ENCODE results near the gene RTN4RL1.

Gene RTN4RL1

GRCh38 chr17:1980665-1981250 is 44.4 kb downstream of the RTN4RL1 start:
- no peak for TF ChIP-seq CTCF (IDR thresholded peaks at IDR 0.05; ENCODE audit: insufficient read depth, low read length, missing control alignments)
- H3K4me3 ChIP-seq (ENCODE audit: low read depth, low read length), result no peak overlapping the region
- POLR2A ChIA-PET, result interaction anchor here (0.6 kb wide), 1 partner anchor 145 kb away, joined by 3 read pairs; no protein-coding TSS in a partner anchor
- CTCF ChIA-PET, result no interaction called here
- DNase-seq (ENCODE audit: low read depth, low spot score), result no peak

GRCh38 chr17:1979182-1979985 is 45.8 kb downstream of the RTN4RL1 start:
- no peak for DNase-seq (ENCODE audit: low read depth, low spot score)

GRCh38 chr17:1978396-1978949 is 46.7 kb downstream of the RTN4RL1 start:
- ChIA-PET POLR2A (no interaction called here), CTCF (interaction anchor here (0.6 kb wide), 1 partner anchor 68 kb away, joined by 3 read pairs; no protein-coding TSS in a partner anchor)
- DNase-seq (ENCODE audit: low read depth, low spot score), result no peak
- no peak overlapping the region for H3K4me3 ChIP-seq (ENCODE audit: low read depth, low read length)
- no peak for TF ChIP-seq CTCF (IDR thresholded peaks at IDR 0.05; ENCODE audit: insufficient read depth, low read length, missing control alignments)

More at GRCh38 chr17:1979182-1979985, 45.8 kb downstream of the RTN4RL1 start:
- POLR2A ChIA-PET, result no interaction called here
- CTCF ChIA-PET, result interaction anchor here (0.6 to 0.7 kb wide), 2 partner anchors 69 to 97 kb away, joined by 3 read pairs; no protein-coding TSS in a partner anchor
- TF ChIP-seq CTCF (IDR thresholded peaks at IDR 0.05; ENCODE audit: insufficient read depth, low read length, missing control alignments), result no peak
- H3K4me3 ChIP-seq (ENCODE audit: low read depth, low read length), result no peak overlapping the region

- no peak overlapping the region for H3K4me3 ChIP-seq (ENCODE audit: low read depth, low read length)
- ChIA-PET CTCF (no interaction called here), POLR2A (no interaction called here)
- no peak for TF ChIP-seq CTCF (IDR thresholded peaks at IDR 0.05; ENCODE audit: insufficient read depth, low read length, missing control alignments)
- no peak for DNase-seq (ENCODE audit: low read depth, low spot score)
Measured at GRCh38 chr17:1977583-1978395, 47.3 kb downstream of the RTN4RL1 start.

GRCh38 chr17:1976683-1977064 is 48.5 kb downstream of the RTN4RL1 start:
- POLR2A ChIA-PET, result no interaction called here
- no peak overlapping the region for H3K4me3 ChIP-seq (ENCODE audit: low read depth, low read length)
- TF ChIP-seq CTCF (IDR thresholded peaks at IDR 0.05; ENCODE audit: insufficient read depth, low read length, missing control alignments), result no peak
- no peak for DNase-seq (ENCODE audit: low read depth, low spot score)
- CTCF ChIA-PET, result no interaction called here

All from AG04449 (cell line).